Body of pancreas (tissue), 4 donors: ENCODE measurements around the gene SLC39A13.
A peak's percentile ranks its signal among the peaks of the same experiment; 100 is the strongest.

ENCODE experiments used
- POLR2A ChIP-seq, 3 donors: fragments of 450-650 bp; IDR thresholded peaks; one replicate each; pipeline ENCODE4 v1.6.1; 2016; ENCODE audit warnings: antibody characterized with exemption in 3 of 3, mild to moderate bottlenecking in 2 of 3
- TF ChIP-seq, protein P1 (sequence below), 7 experiments: fragments of 450-650 bp in 4 of 7; fragments of 200-600 bp in 3 of 7; sonication (generic) in 3 of 7; IDR thresholded peaks; one replicate each; pipeline ENCODE4 v1.5.1; 2016 to 2019; ENCODE audit warnings: antibody characterized with exemption in 7 of 7

DNA sequence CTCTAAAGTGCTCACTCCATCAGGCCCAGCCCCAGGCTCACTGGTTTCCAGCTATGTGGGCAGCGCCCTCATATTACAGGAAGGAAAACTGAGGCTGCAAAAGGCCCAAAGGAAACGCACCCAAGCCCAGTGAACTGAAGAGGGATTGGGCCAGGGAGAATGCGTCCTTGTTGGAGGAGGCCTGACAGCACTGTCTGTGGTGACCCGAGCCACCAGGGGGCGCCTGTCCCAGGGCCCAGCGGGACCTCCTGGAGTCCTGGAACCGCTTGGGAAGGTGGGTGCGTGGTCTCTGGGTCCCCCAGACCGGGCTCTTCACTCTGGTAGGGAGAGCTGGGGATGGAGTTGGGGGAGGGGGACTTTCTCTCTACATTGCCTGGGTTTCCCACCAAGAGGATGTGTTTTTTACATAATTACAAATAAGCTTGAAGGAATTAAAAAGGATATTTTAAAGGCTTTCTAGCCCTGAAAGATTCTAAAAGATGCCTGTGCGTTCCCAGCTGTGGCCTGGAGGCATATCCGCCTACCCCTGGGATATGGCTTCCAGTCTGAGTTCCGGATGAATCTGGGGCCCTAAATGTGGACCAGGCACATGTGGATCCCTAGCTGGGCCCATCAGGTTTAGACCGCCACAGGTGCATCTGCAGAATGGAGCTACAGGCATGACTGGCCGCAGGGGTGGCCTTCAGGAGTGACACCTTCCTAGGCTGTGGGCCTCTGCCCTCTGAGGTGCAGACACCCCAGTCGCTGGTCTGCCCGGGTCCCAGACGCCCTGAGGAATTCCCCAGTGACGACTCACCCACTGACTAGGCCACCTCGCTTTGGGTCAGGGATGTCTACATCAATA, 34.3 kb upstream of the SLC39A13 start:
- TF ChIP-seq, protein P1, sequence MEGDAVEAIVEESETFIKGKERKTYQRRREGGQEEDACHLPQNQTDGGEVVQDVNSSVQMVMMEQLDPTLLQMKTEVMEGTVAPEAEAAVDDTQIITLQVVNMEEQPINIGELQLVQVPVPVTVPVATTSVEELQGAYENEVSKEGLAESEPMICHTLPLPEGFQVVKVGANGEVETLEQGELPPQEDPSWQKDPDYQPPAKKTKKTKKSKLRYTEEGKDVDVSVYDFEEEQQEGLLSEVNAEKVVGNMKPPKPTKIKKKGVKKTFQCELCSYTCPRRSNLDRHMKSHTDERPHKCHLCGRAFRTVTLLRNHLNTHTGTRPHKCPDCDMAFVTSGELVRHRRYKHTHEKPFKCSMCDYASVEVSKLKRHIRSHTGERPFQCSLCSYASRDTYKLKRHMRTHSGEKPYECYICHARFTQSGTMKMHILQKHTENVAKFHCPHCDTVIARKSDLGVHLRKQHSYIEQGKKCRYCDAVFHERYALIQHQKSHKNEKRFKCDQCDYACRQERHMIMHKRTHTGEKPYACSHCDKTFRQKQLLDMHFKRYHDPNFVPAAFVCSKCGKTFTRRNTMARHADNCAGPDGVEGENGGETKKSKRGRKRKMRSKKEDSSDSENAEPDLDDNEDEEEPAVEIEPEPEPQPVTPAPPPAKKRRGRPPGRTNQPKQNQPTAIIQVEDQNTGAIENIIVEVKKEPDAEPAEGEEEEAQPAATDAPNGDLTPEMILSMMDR (IDR thresholded peaks at IDR 0.05): peak; percentile 87 to 91 (median 88)
- TF ChIP-seq POLR2A (IDR thresholded peaks at IDR 0.05): no peak
